GM18511 (cell line): ENCODE data around the gene SIKE1.
"Not testable (repeated sequence)": the region's sequence is repeated elsewhere in the genome, so short reads cannot be mapped to it uniquely, and the experiment has no call there.

Experiments
- ATAC-seq: cut with Tn5 transposase; IDR thresholded peaks from one replicate; pipeline ENCODE4 v1.9.1; 2021; ENCODE audit warnings: mild to moderate bottlenecking, moderate library complexity; ENCODE audit not compliant: unreplicated experiment

The SIKE1 gene

DNA sequence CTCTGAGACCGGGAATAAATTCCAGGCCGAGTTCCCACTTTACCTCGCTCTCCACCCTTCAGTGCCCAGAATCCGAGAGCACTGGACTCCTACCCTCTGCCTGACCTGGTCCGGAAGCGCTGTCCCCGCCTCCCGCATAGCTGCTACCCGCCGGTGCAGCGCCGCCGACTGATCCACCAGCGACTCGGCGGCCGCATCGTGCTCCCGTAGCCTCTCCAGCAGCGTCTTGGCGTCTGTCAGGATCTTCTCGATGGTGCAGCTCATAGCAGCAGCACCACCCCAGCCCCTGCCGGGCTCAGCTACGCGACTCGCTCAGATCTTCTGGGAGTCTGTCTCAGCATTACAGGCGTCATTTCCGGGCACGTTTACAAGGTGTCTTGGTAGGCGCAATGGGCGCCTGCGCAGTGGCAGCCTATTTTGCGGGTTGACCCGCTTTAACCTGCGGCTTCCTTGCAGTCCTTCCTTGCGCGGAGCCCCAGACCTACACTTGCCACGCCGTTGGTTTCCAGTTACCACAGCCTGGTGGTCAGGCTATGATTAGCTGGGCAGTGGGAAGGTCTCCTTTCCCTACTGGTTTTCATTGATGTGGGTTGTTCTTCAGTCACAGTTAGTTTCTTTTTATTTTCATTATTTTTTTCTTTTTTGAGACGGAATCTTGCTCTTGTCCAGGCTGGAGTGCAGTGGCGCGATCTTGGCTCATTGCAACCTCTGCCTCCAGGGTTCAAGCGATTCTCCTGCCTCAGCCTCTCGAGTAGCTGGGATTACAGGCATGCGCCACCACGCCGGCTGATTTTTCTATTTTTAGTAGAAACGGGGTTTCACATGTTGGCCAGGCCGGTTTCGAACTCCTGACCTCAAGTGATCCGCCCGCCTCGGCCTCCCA lies at the start of gene SIKE1:
TSS of gene SIKE1 (minus strand) at position 342 of the 883 bp plus-strand sequence. CDS start at position 264, 78 bp downstream.
- ATAC-seq: peak; percentile 99

DNA sequence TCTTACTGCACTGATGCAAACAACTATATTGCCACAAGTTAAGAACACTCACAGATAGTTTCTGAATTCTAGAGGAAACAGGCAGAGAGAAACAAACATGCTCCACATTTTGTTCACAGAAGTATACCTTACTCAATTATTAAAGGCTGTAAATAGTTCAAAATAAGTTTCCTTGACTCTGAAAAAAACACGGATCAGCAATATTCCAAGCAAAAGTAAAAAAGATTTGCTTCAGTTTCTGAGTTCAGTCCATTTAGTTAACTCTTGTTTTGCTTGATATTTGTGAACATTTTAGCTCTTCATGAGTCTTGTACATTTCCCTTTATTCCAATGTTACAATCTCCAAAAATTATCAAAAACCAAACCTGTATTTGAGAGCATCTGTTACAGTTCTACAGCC lies 49.6 kb upstream of the SIKE1 start:
- ATAC-seq: not testable (repeated sequence)

DNA sequence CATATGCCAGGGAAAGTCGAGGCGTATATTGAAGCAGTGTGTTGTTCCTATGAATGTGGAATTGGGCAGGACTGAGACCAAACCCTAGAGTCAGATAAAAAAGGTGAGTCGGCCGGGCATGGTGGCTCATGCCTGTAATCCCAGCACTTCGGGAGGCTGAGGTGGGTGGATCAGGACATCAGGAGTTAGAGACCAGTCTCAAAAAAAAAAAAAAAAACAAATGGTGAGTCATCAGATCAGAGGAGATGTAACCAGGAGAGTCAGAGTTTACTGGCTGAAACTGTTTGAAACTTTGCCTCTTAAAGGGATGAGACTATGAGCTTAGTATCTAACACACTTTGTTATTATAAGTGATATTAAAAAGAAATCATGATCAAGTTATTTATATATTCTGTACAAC lies 47.8 kb upstream of the SIKE1 start:
- ATAC-seq: no peak

- no peak for ATAC-seq
Observed at GRCh38 chr1:114821978-114822377, 41.5 kb upstream of the SIKE1 start.

DNA sequence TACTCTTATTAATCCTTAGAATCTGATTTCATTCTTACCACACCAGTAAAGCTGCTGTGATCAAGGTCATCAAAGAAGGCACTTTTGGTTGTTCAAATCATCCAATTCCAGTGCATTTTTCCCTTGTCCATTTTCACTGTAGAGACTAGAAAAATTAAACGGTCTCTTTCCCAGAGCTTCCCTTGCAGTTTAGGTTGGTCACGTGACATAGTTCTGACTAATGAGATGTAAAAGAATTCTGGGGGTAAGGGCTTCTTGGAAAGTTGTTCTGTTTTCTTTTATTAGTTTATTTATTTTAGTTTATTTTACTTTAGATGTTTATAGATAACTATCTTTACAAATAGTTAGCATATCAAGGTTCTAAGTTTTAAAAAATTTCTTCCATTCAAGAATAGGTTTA lies 39.9 kb upstream of the SIKE1 start:
- ATAC-seq: no peak

GRCh38 chr1:114819869-114820268 lies 39.4 kb upstream of the SIKE1 start:
- no peak for ATAC-seq

DNA sequence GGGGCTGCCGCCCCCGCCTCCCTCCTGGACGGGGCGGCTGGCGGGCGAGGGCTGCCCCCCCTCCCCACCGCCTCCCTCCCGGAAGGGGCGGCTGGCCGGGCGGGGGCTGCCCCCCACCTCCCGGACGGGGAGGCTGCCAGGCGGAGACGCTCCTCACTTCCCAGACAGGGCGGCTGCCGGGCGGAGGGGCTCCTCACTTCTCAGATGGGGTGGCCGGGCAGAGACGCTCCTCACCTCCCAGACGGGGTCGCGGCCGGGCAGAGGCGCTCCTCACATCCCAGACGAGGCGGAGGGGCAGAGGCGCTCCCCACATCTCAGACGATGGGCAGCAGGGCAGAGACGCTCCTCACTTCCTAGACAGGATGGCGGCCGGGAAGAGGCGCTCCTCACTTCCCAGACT lies 24.0 kb upstream of the SIKE1 start:
- ATAC-seq: not testable (repeated sequence)

DNA sequence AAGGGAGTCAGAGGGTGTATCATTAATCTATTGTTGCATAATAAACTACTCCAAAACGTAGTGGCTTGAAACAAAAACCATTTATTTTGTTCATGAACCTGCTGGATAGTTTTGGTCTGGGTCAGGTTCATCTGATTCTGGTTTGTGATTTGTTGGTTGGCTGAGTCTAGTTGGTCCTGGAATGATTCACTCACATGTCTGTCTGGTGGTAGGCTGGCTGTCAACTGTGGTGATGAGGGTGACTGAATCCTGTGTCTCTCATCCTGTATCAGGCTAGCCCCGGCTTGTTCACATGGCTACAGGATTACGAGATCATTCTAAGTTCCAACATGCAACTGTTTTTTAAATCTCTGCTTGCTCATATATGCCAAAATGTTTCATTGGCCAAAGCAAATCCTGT lies 22.5 kb upstream of the SIKE1 start:
- no peak for ATAC-seq

GRCh38 chr1:114794038-114794437 lies 13.6 kb upstream of the SIKE1 start:
- no peak for ATAC-seq

- ATAC-seq: not testable (repeated sequence)
Observed at GRCh38 chr1:114790581-114790980, 10.1 kb upstream of the SIKE1 start.

DNA sequence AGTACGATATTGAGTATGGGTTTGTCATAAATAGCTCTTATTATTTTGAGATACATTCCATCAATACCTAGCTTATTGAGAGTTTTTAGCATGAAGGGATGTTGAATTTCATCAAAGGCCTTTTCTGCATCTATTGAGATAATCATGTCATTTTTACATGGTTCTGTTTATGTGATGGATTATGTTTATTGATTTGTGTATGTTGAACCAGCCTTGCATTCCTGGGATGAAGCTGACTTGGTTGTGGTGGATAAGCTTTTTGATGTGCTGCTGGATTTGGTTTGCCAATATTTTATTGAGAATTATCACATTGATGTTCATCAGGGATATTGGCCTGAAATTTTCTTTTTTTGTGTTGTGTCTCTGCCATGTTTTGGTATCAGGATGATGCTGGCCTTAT lies 6.0 kb upstream of the SIKE1 start:
- ATAC-seq: not testable (repeated sequence)

DNA sequence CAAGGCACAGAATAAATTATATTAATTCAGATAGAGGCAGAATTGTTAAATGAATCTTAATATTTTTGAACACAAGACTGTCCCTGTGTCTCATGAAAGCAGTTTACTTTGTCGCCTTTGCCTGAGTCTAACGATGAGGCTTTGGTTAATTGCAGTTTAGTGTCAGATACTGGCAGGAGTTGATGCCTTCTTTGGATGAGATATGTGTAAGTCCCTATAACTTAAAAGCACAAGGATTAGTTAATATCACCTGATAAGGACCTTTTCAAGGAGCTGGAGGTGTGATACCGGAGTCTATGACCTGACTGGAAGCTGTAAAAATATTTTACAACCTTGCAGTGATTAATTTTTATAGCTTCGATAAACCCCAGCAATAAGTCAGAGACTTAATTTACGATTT lies 2.0 kb upstream of the SIKE1 start:
- ATAC-seq: no peak

DNA sequence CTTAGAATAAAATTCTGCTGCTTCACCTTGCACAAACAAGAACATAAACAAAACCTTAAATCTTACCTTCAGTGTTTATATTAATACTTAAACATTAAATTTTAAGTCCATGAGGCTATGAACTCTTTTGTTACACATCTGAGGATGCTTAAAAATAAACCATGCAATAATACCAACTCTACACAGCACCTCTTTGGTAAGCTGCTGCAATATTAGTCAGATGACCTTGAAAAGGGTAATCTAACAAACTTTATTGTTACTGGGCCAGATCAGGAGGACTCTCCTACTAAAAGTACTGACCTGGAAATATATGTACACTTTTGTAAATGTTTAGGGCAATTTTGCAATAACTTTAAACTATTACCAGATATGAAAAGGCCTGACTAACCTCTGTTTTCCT lies 763 bp downstream of the SIKE1 start:
- ATAC-seq: no peak

DNA sequence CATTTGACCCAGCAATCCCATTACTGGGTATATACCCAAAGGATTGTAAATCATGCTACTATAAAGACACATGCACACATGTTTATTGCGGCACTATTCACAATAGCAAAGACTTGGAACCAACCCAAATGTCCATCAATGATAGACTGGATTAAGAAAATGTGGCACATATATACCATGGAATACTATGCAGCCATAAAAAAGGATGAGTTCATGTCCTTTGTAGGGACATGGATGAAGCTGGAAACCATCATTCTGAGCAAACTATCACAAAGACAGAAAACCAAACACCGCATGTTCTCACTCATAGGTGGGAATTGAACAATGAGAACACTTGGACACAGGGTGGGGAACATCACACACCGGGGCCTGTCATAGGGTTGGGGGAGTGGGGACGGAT lies 3.8 kb downstream of the SIKE1 start:
- not testable (repeated sequence) for ATAC-seq

- ATAC-seq: no peak
Observed at GRCh38 chr1:114771992-114772391, 8.5 kb downstream of the SIKE1 start.

- no peak for ATAC-seq
Observed at GRCh38 chr1:114770989-114771388, 9.5 kb downstream of the SIKE1 start.

GRCh38 chr1:114764689-114765088 lies 15.8 kb downstream of the SIKE1 start:
- ATAC-seq: no peak

DNA sequence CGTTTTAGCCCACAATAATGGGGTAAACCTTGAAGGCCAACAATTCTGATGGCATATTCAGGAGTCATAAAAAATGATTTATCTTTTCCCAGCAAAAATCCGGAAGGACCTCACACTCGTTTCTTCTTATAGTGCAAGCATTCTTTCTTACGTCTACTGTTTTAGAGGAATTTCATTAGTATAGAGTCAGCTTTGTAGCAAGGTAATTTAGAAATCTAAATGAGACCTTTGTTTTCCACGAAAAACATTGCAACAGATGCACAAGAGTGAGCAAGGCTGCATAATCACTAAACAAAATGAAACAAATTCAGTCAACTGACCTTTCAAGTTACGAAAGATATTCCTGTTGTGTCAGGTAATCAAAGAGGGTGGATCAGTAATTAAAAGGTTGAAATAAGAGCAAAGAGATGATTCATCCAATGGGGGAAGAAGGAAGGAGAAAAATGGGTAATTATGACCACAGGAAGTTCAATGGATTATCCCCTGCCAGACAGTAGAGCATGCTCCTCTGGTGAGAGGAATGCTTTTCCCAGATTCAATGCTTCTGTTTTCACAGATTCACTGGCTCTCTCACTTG lies 22.1 kb downstream of the SIKE1 start:
- ATAC-seq: no peak

DNA sequence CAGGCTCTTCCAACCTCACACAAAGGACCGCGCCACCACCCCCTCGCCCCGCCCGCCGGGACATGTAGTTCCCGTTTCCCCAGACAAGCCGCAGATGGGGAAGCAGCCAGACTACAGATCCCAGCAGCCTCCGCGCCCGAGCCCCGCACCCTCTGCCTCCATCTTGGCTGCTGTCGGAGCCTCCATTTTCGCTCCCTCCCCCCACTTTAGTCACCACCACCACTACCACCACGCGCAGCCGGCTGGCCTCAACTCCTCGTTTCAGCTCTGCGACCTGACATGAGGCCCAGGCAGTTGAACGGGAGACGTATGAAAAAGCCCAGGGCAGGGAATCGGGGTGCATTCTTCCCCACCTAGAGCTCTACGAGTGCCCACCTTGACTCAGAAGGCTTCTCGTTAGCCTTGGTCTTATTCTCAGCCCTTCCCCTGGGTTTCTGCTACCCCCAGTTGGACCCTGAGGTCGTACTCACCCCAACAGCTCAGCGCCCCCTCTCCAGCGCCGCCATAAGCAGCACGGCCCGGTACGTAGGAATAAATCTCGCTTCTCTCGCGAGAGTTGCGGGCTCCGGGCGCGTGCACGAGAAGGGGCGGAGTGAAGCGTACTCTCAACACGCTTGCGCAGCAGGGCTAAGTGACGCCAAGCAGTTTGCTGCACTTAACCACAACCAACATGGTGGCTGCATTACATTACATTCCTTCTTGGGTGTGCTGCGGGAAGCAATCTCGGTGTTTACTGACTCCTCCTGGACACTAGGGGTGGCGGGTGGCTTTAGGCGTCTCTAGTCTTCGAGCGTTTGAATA lies 22.8 kb downstream of the SIKE1 start, which contains the start of gene CSDE1:
TSS of gene CSDE1 (minus strand) at position 530 of the 801 bp plus-strand sequence. CDS start 18,094 bp downstream, outside the sequence.
- ATAC-seq: peak; percentile 86

- no peak for ATAC-seq
Observed at GRCh38 chr1:114756949-114757454, 23.5 kb downstream of the SIKE1 start.
